ENCODE measurements around the gene SIRPG.
"Not testable (repeated sequence)": the region's sequence is repeated elsewhere in the genome, so short reads cannot be mapped to it uniquely, and the experiment has no call there.

The SIRPG gene

DNA sequence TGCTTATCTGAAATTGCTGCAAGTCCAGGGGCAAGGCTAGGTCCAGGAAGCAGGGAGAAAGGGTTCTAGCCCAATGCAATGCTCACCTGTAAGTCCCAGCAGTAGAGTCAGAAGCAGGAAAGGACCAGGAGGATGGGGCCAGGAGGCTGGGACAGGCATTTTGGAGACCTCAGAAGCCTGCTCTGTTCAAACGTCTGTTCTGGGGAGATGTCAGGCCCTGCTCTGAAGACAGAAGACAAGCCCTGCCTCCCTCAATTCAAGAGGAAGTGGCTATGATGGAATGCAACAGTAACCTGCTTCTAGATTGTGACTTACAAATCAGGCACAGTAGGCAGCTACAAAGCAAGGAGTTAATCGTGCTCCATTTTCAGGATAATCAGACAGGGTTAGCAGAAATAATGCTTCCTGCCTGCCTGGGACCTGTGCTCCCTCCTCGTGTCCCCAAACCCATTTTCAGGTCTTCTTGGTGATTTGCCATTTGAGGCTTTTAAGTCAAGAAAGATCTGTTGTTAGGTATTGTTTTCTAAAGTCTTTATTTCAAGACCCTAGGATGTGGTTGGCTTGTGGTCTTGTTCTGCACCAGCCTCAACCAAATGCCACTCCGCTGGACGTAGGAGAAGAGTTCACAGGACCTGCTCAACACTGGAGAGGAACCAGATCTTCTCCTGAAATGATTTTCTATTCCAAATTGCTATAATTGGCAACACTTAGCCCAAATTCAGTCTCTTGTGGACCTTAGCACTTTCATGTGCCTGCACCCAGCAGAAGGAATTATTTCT is at the start of gene SIRPG:
Gene SIRPG (minus strand): TSS at position 224 of the 779 bp plus-strand sequence. CDS start 65 bp downstream, at position 159.
- DNase-seq (ENCODE audit: low spot score), result no peak

DNA sequence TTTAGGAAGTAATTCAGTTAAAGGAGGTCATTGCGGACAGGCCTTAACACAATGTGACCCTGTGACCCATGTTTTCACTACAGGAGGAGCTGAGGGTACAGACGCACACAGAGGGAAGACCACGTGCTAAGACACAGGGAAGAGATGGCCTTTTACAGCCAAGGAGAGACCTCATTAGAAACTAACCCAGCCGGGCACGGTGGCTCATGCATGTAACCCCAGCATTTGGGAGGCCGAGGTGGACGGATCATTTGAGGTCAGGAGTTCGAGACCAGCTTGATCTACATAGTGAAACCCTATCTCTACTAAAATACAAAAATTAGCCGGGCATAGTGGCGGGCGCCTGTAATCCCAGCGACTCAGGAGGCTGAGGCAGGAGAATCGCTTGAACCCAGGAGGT is 49.3 kb upstream of the SIRPG start:
- not testable (repeated sequence) for DNase-seq (ENCODE audit: low spot score)

DNA sequence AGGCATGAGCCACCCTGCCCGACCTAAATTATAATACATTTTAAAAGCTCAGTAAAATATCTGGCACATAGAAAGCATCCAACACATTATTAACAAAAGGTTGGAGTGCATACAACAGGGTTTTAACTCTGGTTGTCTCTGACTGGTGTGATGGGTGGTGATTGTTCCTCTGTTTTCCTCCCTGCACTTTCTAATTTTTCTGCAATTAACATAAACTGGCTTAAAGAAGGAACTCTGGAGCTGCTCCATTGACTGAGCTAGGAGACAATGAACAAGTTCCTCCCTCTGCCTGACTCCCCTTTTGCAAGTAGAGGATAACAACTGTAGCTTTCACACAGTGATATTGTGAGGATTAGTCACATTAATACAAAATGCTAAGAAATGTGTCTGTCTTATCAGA is 48.5 kb upstream of the SIRPG start:
- DNase-seq (ENCODE audit: low spot score), result no peak

DNA sequence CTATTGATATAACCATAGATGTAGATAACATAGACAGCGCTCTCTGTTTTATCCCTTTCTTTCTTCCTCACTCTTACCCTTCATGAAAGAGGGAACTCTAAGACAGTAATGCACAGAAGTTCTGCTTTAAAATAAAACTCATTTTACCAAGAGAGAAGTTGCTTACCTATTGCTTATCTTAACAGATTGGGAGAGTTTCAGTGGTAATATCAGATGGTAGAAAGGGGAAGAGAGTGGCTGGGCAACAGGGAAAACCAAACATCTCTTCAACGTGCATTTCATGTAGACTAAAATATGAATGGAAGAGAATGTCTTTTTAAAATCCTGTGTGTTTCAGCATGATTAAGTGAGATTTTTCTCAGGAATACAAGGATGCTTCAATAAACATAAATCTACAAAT is 45.3 kb upstream of the SIRPG start:
- DNase-seq (ENCODE audit: low spot score), result no peak

DNA sequence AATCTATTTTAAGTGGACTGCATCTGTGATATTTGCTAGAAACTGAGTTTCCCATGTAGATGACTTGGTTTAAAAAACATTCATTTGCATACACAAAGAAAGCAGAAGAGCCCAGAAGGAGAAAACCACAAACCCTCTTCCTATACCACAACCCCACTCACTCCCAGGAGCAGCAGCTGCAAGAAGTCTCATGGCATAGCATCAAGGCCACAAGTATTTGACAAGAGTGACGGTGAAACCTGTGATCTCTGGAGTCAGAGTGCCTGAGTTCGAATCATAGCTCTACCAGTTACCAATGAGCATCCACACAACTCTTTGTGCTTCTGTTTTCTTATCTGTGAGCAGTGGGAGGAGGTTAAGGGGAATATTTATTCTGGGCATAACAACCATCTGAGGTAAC is 44.7 kb upstream of the SIRPG start:
- DNase-seq (ENCODE audit: low spot score), result no peak

DNA sequence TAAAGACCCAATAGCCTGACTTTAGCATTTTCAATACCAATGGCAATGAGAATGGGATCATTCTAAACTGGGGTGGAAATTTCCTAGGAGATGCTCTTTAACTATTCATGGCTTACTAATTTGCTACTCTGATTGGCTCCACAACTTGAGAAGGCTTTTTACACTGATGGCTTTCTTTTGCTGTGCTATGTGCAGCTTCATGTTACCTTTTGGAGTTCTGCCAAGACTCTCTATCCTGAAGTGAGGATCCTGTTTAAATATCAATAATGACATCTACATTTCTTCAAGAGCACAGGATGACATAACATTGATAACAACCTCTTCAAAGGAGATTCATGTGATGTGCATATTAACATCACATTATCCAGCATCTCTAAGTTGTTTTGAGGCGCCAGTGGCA is 43.4 kb upstream of the SIRPG start:
- no peak for DNase-seq (ENCODE audit: low spot score)

DNA sequence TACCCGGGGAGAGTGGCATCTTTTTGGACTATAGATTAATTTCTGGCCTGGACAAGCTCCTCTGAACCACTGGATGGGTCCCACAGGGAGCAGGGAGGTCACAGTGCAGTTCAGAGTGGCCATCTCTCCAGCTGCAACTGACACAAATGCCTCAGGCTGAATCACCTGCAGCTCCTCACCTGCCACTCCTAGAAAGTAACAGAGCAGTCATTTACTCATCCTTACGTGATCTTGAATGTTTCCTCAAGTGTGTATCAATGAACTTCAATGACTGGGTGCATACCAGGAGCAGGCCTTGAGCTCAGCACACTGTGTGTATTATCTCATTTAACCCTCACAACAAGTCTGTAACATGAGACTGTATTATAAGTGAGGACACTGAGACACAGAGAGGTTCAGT is 40.0 kb upstream of the SIRPG start:
- DNase-seq (ENCODE audit: low spot score), result no peak

DNA sequence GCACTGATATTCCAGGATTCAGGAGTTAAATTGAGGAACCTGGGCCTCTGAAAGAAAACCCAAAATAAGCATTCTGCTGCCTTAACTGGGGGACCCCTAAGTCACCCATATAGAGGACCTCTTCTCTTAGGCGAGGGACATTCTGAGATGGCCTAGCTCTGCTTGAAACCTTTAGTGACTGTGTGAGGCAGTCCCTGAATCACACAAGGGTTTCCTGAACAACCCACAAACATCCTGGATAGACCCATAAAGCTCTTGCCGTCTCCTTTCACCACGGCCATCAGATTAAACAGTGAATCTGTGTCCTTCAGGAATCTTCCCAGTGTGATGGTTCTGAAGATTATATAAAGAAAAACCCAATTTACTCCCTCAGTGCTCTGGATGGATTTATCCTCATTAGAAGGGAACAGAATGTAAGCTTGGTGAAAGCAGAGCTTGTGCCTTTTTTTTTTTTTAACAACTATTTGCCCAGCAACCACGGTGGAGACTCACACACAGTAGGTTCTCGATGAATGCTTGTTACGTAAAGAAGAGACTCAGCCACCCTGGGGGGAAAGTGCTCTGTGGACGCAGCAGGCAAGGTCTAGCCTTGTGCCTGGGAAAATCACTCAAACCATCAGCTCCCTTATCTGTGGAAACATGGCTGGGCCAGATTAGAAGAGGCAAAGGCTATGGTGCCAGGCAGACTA is 39.1 kb upstream of the SIRPG start:
- no peak for DNase-seq (ENCODE audit: low spot score)

DNA sequence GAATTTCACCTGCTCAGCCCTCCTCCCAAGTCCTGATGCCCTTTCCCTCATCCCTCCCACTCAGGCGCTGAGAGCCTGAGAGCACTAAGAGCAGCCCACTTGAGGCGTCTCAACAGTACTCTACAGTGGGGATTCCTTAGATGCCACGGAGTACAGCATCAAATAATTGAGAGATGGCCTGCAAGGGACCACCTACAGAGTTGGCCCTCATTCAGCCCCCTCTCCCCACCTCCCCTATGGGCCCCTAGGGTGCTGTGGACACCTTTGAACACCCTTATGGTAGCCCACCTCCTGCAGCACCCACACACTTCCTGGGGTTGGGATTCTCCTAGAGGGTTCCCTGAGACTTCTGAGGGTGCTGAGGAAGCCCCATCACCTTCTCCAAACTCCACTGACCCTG is 37.1 kb upstream of the SIRPG start:
- DNase-seq (ENCODE audit: low spot score), result no peak

DNA sequence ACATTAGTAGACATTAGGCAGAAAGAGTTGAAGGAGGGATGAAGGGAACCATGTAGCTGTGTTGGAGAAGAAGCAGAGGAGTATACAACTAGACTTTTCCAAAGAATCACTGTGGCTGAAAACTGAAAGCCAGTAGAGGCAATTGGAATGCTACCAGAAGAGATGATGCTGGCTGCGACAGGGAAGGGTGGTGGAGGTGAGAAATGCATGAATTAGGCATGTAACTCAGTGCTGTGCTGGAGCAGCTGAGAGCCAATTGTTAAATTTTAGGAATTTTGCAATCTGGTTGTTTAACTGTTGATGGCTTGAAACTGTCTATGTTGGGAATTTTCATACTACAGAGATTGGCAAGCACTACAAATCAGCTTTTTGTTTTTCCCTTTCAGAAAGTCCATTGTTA is 35.8 kb upstream of the SIRPG start:
- no peak for DNase-seq (ENCODE audit: low spot score)

DNA sequence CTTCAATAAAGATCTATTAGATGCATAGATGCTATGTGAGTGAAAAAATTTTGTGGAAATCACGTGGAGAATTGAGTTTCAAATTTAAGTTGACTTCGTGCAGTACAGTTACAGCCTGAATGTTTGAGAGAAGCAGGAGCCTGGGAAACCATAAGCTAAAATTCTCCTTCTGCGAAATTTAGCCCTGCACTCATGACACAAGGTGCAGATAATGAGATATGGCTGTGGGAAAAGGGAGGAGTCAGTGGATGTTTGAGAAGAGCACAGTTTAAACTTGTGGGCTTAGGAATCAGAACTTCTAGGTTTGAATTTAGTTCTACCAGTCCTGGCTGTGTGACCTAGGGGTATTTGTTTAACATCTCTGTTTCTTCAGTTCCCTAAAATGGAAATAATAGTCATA is 32.1 kb upstream of the SIRPG start:
- no peak for DNase-seq (ENCODE audit: low spot score)

DNA sequence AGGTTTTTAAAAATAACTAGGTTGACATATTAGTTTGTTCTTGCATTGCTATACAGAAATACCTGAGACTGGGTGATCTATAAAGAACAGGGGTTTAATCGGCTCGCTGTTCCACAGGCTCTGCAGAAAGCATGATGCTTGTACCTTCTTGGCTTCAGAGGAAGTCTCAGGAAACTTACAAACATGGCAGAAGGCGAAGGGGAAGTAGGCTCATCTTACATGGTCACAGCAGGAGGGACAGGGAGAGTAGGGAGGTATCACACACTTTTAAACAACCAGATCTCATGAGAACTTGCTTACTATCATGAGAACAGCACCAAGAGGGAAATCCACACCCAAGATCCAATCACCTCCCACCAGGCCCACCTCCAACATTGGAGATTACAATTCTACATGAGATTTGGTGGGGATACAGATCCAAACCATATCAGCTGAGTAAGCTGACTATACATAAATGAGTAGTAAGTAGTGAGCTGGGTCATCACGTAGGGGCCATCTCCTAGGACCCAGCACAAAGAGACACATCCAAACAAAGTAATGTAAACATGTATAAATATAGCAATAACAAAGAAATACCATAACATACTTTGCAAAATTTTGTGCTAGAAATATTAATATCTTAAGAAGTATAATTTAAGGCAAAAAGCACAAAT is 31.4 kb upstream of the SIRPG start:
- DNase-seq (ENCODE audit: low spot score), result no peak

DNA sequence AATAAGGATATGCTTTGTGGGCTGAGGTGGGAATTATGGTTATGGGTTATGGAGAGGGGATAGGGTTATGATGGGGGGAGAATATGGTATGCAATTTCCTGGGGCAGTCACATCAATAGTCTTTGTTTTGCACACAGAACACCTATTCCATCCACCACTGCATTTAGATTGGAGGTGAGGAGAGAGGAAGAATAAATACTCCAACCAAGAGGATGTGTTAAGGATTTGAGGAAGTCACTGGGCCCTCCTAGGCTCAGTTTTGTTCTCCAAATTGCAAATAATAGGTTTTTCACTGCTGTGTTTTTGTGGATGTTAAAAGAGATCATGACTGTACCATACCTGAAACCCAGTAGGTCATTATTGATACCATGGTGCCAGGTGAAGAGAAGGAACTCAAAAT is 29.5 kb upstream of the SIRPG start:
- DNase-seq (ENCODE audit: low spot score), result no peak

DNA sequence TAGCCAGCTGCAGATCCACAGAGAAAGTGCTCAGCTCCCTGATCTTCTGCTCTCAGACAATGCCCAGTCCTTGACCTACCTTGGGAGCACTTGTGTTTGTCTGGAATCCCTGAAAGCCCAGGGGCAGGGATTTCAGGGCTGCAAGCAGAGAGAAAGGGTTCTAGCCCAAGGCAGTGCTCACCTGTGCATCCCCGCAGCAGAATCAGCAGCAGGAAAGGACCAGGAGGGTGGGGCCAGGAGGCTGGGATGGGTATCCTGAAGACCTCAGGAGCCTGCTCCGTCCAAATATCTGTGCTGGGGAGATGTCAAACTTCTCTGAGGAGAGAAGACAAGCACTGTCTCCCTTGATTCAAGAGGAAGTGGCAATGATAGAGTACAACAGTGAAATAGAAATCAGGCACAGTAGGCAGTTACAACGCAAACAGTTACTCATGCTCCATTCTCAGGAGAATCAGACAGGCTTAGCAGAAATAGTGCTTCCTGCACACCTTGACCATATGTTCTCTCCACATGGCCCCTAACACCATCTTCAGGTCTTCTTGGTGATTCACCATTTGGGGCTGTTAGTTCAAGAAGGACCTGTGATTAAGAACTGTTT is 28.7 kb upstream of the SIRPG start:
- DNase-seq (ENCODE audit: low spot score), result no peak

DNA sequence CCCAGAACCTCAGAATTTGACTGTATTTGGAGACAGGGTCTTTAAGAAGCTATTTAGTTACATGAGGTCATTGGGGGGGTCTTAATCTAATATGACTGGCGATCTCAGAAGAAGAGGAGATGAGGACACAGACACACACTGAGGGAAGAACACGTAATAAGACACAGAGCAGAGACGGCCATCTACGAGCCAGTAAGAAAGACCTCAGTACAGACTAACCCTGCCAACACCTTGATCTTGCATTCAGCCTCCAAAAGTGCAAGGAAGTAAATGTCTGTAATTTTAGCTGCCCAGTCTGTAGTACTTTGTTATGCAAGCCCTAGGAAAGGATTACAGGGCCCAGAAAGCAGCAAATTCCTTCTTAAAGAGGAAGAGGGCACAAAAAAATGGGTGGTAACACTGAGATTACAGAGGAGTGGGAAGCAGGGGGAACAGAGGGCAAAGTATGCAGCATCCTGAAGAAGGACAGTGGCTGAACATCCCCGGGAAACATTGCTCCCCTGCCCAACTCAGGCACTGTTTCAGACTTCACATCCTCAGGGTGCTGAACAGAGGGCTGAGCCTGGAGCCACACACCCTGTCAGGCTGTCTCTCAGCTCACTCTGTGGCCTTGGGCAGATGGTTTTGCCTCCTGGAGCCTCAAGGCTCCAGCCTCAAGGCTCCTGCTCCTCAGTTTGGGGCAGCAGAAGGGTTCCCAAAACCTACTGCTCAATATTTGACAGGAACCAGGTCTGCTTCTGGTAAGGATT is 27.9 kb upstream of the SIRPG start:
- DNase-seq (ENCODE audit: low spot score), result no peak

DNA sequence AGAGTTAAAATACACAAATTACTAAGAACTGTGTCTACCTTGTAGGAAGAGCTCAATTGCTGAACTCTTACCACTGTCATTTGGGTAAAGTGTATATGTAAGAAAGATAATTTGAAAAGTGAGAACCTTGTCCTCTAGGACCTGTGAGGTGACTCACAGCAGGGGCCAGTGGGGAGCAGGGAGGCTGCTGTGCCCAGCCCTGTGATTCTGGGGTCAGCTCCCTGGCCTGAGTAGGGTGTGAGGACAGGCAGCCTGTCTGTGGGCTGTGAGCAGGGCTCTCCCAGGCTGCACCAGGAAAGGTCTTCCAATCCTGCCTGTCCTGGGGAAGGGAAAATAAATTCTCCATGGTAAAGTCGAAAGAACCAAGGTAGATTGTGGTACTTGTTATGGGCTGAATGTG is 27.3 kb upstream of the SIRPG start:
- no peak for DNase-seq (ENCODE audit: low spot score)

DNA sequence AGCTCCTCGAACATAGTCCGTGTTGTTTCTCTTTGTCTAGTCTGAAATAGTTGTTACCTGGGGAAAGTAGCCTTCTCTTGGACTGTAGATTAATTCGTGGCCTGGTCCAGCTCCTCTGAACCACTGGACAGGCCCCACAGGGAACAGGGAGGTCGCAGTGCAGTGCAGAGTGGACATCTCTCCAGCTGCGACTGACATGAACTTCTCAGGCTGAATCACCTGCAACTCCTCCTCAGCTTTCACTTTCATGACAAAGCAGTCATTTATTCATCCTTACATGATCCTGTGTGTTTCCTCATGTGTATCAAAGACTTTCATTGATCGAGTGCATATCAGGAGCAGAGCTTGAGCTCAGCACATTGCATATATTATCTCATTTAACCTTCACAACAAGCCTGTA is 19.1 kb upstream of the SIRPG start:
- DNase-seq (ENCODE audit: low spot score), result no peak

DNA sequence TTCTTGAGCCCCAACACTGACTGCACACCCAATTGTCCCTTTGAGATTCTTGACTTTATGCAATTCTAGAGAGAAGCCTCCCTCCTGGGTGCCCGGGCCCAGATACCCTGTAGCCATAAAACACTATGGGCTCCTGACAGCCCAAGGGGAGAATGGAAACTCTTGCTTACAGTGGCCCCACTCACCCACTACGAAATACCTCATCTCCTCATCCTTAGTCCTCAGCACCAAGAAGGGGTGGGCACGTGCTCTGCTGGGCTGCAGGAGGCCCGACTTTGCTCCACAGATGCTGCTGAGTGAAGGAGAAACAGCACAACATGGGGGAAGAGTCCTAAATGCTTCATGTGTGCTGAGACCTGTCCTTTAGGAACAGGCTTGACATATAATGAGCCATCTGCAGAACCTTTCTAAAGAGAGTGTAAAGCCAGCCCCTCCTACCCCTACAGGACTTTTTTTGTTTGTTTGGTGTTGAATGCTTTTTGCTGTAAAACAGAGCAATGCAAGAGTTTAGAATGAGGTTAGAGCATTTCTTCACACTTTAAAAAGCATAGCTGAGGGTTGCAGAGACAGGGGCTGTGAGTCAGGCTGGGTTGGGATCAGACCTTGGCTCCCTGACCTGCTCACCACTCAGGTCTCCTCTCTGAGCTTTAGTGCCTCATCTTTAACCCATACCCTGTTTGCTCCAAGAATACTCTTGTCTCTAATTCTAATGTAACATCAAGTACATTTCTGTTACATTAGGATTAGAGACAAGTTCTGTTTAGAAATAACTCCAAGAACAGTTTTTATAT is 17.6 kb upstream of the SIRPG start:
- no peak for DNase-seq (ENCODE audit: low spot score)

DNA sequence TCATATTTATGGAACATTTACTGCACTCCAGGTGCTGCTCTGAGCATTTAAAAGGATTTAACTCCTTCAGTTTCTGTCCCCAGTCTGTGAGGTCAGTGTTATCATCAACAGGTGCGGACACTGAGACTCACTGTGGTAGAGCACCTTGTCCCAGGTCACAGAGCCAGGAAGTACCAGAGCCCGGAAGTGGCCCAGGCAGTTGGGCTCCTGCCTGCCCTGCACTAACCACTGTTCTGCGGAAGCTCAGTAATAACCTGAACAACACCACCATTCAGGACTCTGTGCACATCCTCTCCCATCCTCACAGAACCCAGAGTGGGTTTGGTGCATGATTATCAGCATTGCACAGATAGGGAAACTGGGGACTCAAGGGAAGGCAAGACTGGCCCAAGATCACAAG is 16.8 kb upstream of the SIRPG start:
- peak; percentile 75 for DNase-seq (ENCODE audit: low spot score)

DNA sequence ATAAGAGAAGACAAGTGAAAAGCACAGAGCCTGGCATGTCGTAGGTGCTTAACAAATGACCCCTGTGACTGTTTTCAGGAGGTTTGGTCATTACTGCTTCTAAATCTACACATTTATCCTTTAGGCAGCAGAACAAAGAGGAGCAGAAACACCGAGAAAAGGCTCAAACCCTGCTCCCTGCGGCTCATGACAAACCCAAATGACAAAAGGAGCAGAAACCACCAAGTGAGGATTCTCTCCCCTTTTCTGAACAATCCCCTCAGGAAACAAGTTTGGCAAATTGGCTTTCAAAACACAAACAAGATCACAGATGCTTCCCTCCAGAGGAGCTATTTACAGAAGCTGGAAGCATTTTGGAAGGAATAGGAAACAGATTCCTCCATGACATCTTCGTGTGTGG is 15.8 kb upstream of the SIRPG start:
- DNase-seq (ENCODE audit: low spot score), result no peak

DNA sequence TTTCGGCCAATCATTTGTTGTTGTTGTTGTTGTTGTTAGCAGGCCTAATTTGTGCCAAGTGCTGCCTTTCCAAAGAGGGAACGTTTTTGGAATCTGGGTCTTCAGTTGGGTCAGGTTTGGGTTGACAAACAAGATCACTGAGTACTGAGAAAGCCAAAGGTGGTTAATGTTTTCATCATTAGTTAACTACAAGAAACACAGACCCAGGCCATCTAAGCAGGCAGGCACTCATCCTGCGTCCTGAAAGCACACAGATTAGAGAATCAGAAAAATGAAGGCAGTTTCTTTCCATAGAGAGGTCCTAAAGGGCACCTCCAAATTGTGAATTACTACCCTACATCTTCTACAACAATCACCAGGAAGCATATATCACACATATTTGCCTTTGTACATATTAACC is 15.1 kb upstream of the SIRPG start:
- DNase-seq (ENCODE audit: low spot score), result no peak

All from activated CD4-positive, alpha-beta T cell treated with anti-CD3 and anti-CD28 coated beads, Interleukin-2, Interleukin-4, amounts not matched to agents 100 ng/mL and 50 ng/mL, durations not matched to agents 16 hours and 8 hours (primary cell).